Breast epithelium (tissue), 3 donors: Measurements from ENCODE around the gene RNF130.

Source experiments
- POLR2A ChIP-seq: fragments of 450-650 bp; IDR thresholded peaks from one replicate; pipeline ENCODE4 v1.6.1; 2016; ENCODE audit warnings: antibody characterized with exemption, mild to moderate bottlenecking, moderate library complexity
- POLR2AphosphoS5 ChIP-seq, 3 donors: sonication (generic); formaldehyde crosslinking; IDR thresholded peaks; one replicate each; pipeline ENCODE4 v1.6.1; 2017; ENCODE audit warnings: antibody characterized with exemption in 3 of 3
- TF ChIP-seq, protein P1 (sequence below), 3 donors: fragments of 450-650 bp; IDR thresholded peaks; one replicate each; pipeline ENCODE4 v1.5.1; 2016 to 2017; ENCODE audit warnings: antibody characterized with exemption in 3 of 3, mild to moderate bottlenecking in 3 of 3, moderate library complexity in 3 of 3

DNA sequence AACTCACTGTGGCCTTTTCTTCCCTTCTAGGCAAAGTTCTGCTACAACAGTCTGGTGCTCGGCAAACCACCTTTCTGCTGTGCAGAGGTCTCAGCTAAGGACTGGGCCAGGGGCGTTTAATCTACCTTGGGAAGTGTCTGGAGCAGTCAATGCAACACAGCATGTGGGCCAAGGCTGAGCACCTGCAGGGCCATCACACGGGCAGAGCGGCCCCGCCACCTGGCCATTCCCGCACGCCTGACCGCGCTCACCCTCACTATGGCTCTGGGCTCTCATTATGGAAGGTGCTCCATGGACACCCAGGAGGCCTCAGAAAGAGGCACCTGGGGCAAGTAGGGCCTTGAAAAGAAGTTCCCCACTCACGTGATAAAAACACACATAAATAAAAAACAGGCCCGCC is 98.2 kb downstream of the RNF130 start:
- TF ChIP-seq, protein P1, sequence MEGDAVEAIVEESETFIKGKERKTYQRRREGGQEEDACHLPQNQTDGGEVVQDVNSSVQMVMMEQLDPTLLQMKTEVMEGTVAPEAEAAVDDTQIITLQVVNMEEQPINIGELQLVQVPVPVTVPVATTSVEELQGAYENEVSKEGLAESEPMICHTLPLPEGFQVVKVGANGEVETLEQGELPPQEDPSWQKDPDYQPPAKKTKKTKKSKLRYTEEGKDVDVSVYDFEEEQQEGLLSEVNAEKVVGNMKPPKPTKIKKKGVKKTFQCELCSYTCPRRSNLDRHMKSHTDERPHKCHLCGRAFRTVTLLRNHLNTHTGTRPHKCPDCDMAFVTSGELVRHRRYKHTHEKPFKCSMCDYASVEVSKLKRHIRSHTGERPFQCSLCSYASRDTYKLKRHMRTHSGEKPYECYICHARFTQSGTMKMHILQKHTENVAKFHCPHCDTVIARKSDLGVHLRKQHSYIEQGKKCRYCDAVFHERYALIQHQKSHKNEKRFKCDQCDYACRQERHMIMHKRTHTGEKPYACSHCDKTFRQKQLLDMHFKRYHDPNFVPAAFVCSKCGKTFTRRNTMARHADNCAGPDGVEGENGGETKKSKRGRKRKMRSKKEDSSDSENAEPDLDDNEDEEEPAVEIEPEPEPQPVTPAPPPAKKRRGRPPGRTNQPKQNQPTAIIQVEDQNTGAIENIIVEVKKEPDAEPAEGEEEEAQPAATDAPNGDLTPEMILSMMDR (IDR thresholded peaks at IDR 0.05) = no peak
- no peak for TF ChIP-seq POLR2A
- TF ChIP-seq POLR2AphosphoS5 (IDR thresholded peaks at IDR 0.05) = no peak
